IPS DF 4.7 (cell line): Measurements from ENCODE around the gene SNX13.

Experiments used
- DNase-seq: peaks from one replicate; pipeline ENCODE4 v3.0.0-alpha.2; 2013; ENCODE audit warnings: low spot score; ENCODE audit errors: extremely low read depth

The SNX13 gene

DNA sequence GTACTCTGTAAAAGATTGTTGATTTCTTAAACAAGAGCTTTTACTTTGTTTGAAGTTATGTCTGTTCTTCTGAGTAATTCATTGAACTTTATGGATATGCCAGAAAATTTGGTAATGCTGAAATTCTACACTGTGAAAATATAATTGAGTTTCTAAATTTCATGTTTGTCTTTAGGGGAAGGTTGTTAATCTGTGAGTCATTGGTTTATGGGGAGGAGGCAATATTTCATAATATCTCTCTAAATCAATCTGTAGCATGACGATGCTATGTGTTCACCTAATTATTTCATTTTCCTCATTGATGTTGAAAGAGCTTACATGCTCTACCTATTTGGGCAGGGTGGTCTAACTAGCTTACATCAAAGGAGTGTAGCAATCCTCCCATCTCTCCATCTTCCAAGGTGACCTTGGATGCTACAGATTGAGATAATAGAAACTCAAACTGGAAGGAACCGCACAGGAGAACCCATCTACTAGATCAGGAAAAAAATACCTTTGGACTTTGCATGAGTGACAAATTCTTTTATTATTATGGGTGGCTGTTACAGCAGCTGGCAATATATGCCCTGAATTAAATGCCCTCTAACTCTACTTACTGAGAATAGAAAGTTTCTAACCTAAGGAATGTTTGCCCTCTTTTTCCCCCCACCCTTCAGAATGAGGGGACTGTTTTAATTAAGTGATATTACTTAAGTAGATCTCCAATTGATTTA lies 8.4 kb upstream of the SNX13 start:
- DNase-seq = no peak

- DNase-seq = no peak
Observed at GRCh38 chr7:17947620-17948019, 7.3 kb upstream of the SNX13 start.

GRCh38 chr7:17946591-17946990 lies 6.3 kb upstream of the SNX13 start:
- no peak for DNase-seq

DNA sequence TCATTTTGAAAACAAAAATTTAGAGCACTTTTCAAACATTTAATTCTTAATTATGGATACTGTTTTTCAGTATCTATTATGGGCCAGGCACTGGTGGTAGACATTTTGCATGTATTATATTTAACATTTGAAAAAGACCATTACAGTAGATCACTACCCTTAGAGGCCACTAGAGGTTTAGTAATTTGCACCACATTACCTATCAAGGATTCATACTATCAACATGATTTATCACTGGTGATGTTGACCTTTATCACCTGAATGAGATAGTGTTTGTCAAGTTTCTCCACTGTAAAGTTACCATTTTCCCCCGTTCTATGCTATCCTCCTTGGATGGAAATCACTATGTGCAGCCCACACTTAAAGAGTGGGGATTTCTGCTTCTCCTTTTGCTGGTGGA lies 4.4 kb upstream of the SNX13 start:
- no peak for DNase-seq

DNA sequence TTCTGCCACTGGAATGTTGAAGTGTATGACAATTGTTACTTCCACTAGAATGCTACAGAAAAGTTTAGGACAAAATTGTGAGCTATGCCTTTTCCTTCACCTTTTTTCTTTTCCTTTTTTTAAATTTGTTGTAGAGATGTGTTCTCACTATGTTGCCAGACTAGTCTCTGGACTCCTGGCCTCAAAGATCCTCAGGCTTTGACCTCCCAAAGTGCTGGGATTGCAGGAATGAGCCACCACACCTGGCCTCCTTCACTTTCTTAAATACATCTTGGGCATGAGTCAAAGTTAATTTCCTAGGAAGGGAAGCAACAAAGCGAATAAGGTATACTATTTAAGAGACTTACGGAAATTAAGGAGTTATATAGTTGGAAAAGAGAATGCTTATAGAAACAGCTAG lies 2.7 kb upstream of the SNX13 start:
- no peak for DNase-seq

- no peak for DNase-seq
Observed at GRCh38 chr7:17942231-17942630, 1.9 kb upstream of the SNX13 start.

- DNase-seq = no peak
Observed at GRCh38 chr7:17940951-17941431, 697 bp upstream of the SNX13 start.

DNA sequence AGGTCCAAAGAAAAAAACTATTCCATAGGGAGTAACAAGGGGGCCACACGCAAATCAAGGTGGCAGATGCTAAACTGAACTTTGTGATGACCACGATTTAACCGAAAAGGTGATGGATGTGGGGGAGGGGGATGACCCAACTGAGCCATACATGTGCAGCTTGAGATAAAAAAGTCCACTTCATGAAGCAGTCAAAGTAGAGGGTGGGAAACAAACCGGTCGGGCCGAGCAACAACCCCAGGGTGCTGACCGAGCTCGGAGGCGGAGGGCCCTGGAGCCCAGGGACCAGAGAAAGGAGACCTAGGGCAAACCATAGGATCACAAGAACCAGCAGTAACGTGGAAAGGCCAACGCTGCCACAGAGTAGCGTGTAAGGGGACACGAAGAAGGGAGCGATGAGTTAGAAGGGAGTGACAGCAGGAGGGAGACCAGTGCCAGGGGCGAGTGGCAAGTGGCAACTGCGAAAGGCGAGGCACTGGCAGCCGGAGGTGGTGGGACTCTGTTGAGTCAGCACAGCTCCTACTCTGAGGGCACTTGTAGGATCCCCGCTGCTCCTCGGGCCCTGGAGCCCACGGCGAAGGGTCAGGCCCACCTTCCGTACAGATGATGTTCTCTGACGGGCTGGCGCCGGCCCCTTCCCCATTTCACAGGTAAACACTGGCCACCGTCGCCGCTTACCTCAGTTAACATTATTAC lies 540 bp downstream of the SNX13 start:
- DNase-seq = no peak

- DNase-seq = no peak
Observed at GRCh38 chr7:17939211-17939605, 1.1 kb downstream of the SNX13 start.

DNA sequence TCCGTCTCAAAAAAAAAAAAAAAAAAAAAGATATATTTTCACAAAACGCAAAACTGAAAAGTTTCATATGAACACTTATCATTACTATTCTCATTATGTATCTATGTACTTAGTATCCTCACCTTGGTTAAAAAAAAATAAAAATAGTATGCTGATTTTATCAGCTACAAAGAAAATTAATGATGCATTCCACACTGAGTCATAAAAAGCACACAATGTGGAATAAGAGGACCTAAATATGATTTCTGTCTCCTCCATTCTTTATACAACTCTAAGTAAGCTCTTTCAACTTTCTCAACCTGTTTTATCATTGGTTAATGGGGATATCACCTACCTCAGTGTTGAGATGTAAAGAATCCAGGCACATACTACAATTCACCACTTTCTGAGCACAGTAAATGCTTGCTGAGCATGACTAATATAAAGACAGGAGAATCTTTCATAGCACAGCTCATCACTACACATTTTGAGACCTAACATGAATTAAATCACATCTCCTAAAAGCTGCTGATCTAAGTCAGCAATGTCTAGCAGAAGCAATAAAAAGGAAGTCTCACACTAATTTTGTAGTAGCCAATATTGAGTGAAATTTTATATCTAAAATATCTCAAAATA lies 2.7 kb downstream of the SNX13 start:
- DNase-seq = no peak

- DNase-seq = no peak
Observed at GRCh38 chr7:17936321-17936720, 4.0 kb downstream of the SNX13 start.

DNA sequence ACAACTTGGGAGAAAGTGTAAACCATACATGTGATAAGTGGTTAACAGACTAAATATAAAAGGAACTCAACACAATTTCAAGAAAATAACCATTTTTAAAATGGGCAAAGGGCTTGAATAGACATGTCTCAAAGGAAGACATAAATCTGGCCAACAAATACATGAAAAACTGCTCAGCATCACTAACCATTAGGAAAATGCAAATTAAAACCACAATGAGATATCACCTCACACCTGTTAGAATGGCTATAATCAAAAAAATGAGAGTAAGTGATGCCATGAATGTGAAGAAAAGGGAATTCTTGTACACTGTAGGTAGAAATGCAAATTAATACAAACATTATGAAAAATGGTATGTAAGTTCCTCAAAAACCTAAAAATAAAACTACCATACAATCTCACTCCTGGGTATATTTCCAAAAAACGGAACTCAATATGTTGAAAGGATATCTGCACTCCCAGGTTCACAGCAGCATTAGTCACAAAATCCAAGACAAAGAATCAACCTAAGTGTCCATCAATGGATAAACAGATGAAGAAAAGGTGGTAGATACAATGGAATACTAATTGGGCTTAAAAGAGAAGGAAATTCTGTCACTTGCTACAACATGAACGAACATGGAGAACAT lies 5.6 kb downstream of the SNX13 start:
- no peak for DNase-seq

- DNase-seq = no peak
Observed at GRCh38 chr7:17934094-17934493, 6.2 kb downstream of the SNX13 start.

DNA sequence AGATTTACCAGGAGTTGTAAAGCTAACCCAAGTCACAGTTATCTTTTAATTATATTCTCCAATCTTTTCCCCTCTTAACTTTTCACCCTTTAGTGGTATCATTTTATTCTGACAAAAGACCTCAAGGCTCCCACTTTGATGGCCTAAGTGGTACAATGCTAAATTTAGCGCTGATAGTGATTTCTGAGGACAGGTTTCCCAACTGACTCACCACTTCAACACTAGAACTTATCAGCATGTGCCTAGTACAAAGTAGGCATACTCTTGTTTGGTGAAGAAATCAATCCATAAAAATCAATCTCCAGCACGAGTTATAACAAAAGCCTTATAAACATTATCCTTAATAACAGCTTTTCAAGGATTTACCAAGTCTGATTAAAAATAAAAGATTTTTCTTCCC lies 7.5 kb downstream of the SNX13 start:
- no peak for DNase-seq

GRCh38 chr7:17931069-17931468 lies 9.2 kb downstream of the SNX13 start:
- no peak for DNase-seq

GRCh38 chr7:17930546-17930945 lies 9.7 kb downstream of the SNX13 start:
- DNase-seq = no peak

DNA sequence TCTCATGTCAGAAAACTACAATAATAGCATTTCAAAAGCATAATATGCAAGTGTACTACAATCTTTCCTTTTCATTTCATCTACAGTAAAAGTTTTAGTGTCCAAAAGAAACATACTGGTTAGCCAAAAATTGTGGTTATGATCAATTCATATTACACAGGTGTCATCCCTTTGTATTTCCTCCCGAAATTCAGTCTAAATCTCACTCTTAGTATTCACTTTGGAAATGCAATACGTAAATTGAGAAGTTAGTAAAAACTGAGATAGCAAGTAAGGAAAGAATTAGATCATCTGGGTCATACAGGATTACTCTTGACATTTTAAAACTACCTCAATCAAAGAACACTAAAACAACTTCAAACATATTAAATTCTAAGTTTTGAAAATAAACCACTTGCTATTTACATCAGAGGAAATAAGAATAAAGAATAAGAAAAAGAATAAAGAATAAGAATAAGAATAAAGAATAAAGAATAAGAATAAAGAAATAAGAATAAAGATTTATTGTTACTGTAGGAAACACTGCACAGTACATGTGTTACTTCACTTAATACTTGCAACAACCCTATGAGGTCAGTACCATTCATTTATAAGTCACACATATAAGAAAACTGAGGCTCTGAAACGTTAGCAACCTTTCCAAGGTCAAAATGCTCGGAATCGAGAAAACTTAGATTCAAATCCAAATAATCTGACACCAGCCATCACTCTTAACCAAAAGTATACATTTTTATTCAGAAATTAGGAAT lies 10.5 kb downstream of the SNX13 start:
- no peak for DNase-seq

DNA sequence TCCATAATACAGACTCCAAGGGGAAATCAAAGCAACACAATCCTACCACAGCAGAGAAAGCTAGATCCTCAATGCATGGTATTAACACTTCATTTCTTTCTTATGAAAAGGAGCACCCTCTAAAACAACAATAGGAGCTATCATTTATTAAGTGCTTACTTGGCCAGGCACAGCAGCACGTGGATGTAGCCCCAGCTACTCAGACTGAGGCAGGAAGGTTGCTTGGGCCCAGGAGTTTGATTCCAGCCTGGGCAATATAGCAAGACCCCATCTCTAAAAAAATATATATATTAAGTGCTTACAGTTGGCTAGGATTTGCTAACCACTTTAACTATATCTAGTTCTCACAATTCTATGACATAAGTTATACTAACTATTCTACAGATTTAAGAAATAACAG lies 12.2 kb downstream of the SNX13 start:
- no peak for DNase-seq

GRCh38 chr7:17921857-17922416 lies 18.4 kb downstream of the SNX13 start:
- no peak for DNase-seq

- no peak for DNase-seq
Observed at GRCh38 chr7:17917842-17918241, 22.5 kb downstream of the SNX13 start.

DNA sequence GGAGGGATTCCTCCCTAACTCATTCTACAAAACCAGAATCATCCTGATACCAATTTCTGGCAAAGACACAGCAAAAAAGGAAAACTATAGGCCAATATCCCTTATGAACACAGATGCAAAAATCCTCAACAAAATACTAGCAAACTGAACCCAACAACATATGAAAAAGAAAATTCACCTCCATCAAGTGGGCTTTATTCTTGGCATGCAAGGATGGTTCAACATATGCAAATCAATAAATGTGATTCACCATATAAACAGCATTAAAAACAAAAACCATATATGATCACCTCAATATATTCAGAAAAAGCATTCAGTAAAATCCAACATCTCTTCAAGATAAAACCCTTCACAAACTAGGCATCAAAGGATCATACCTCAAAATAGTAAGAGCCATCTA lies 23.5 kb downstream of the SNX13 start:
- DNase-seq = no peak
